ENCODE data around the gene NCMAP.

DNA sequence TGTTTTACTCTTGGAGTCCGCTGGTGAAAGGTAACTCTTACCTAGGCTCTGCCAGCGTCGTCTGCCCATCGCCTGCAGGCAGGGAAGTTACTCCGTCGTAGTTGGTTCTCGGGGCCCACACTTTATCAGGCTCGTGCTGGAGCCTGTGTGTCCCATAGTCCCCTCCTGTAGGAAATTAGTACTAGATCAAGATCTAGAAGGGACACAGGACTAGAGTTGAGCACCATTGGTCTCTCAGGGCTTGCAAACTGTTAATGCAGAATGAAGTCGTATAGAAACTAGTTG, 88.2 kb downstream of the NCMAP start:
- TF ChIP-seq CTCF (conservative IDR thresholded peaks at IDR 0.05 in 1 of 2, IDR thresholded peaks at IDR 0.05 in 1 of 2; ENCODE audit: low read depth in 1 of 2, low read length in 2 of 2) (no peak), EZH2 (IDR thresholded peaks at IDR 0.05; ENCODE audit: low read length, missing control alignments) (no peak)

Data from fibroblast of lung (primary cell).